HepG2 (cell line): ENCODE measurements around the gene RHOBTB3. TPM values are rescaled to one million over a fixed set of nuclear protein-coding genes. Genes with fewer than 3 reads are reported as not detected.

Experiments used
- ATAC-seq: fragments of 200-7000 bp; cut with Tn5 transposase; 3 replicates; pipeline ENCODE4 v1.9.1; 2020; ENCODE audit warnings: mild to moderate bottlenecking, moderate library complexity
- BruUV-seq: library from RNA; stranded (reverse); fragments of 400-500 nt; replicated peaks from 2 replicates; lab custom pipeline; 2021; lab: Mats Ljungman, UMichigan
- CTCF ChIA-PET: fragments of 300-600 bp; formaldehyde crosslinking; extraction: SDS; loops from one replicate; lab custom pipeline; 2021; ENCODE audit warnings: low total read pairs, inconsistent platforms, low intra/inter-chr PET ratio; lab: Yijun Ruan, JAX
- POLR2A ChIA-PET: fragments of 350-600 bp; sonication (Branson Sonifier 250); formaldehyde crosslinking; loops from one replicate; lab custom pipeline; 2020; ENCODE audit warnings: antibody characterized with exemption, inconsistent platforms; lab: Yijun Ruan, JAX
- DNase-seq: peaks from one replicate; pipeline ENCODE4 v3.0.0-alpha.2; 2015; ENCODE audit warnings: low spot score
- FAIRE-seq: peaks from 3 replicates; lab custom pipeline; 2011; peaks lifted over from hg19 to GRCh38; lab: Jason Lieb, UNC
- H2AFZ ChIP-seq: one replicate; pipeline ENCODE4 v1.6.1; 2011; ENCODE audit warnings: low read length, inconsistent platforms
- H3K27ac ChIP-seq: fragments of 300-600 bp; 3 replicates; pipeline ENCODE4 v1.8.0; 2011; ENCODE audit warnings: mixed run types, mild to moderate bottlenecking, mixed read lengths, low read length, inconsistent platforms; ENCODE audit not compliant: insufficient read depth; ENCODE audit errors: extremely low read length
- H3K27me3 ChIP-seq, 2 experiments: fragments of 200-600 bp in 1 of 2; 2 replicates in 1 of 2; 3 replicates in 1 of 2; pipeline versions ENCODE4 v1.6.0 to v1.8.0; 2011; ENCODE audit warnings: low read length in 2 of 2, mild to moderate bottlenecking in 2 of 2, moderate library complexity in 2 of 2, inconsistent platforms in 1 of 2; ENCODE audit not compliant: insufficient read depth in 2 of 2, control insufficient read depth in 1 of 2
- H3K36me3 ChIP-seq, 2 experiments: fragments of 200-600 bp in 1 of 2; replicated peaks in 1 of 2; 2 replicates in 1 of 2; 3 replicates in 1 of 2; pipeline versions ENCODE4 v1.5.1 to v1.8.0; 2011; ENCODE audit warnings: low read length in 2 of 2, inconsistent platforms in 1 of 2; ENCODE audit not compliant: insufficient read depth in 2 of 2, control insufficient read depth in 1 of 2
- H3K4me1 ChIP-seq: 2 replicates; pipeline ENCODE4 v1.5.1; 2012; ENCODE audit warnings: low read length, inconsistent platforms; ENCODE audit not compliant: insufficient read depth
- H3K4me2 ChIP-seq: 2 replicates; pipeline ENCODE4 v1.6.0; 2011; ENCODE audit warnings: low read depth, low read length, inconsistent platforms
- H3K4me3 ChIP-seq, 3 experiments: fragments of 200-600 bp in 1 of 3; sonication (generic), shearing (Covaris generic) in 1 of 3; replicated peaks in 1 of 3; 2 replicates each; pipeline ENCODE4 v1.5.1; 2011 to 2016; ENCODE audit warnings: low read length in 3 of 3, inconsistent platforms in 2 of 3, low read depth in 2 of 3, mild to moderate bottlenecking in 2 of 3, control low read depth in 1 of 3, mixed read lengths in 1 of 3; ENCODE audit not compliant: insufficient read depth in 1 of 3
- H3K79me2 ChIP-seq: one replicate; pipeline ENCODE4 v1.6.1; 2011; ENCODE audit warnings: low read length, inconsistent platforms; ENCODE audit not compliant: insufficient read depth
- H3K9ac ChIP-seq: 2 replicates; pipeline ENCODE4 v1.6.0; 2011; ENCODE audit warnings: mild to moderate bottlenecking, low read depth, low read length, inconsistent platforms; ENCODE audit not compliant: insufficient read depth
- H3K9me3 ChIP-seq: 2 replicates; pipeline ENCODE4 v1.5.1; 2012; ENCODE audit warnings: mild to moderate bottlenecking, low read length
- H4K20me1 ChIP-seq: 2 replicates; pipeline ENCODE4 v1.6.0; 2011; ENCODE audit warnings: inconsistent platforms, mild to moderate bottlenecking, low read length, moderate library complexity; ENCODE audit not compliant: insufficient read depth
- ARNTL ChIP-seq: sonication (generic); formaldehyde crosslinking; IDR thresholded peaks from 2 replicates; pipeline ENCODE4 v1.4.0; 2020; ENCODE audit warnings: mild to moderate bottlenecking, missing genetic modification reagents
- IRF2 ChIP-seq: IDR thresholded peaks from 2 replicates; pipeline ENCODE4 v1.6.1; 2018; ENCODE audit warnings: missing genetic modification reagents, missing compliant biosample characterization
- ISX ChIP-seq: sonication (generic); formaldehyde crosslinking; conservative IDR thresholded peaks from 2 replicates; pipeline ENCODE4 v1.5.0; 2020; ENCODE audit warnings: missing genetic modification reagents
- KMT2A ChIP-seq: sonication (generic); formaldehyde crosslinking; IDR thresholded peaks from 2 replicates; pipeline ENCODE4 v1.4.0; 2020; ENCODE audit warnings: missing genetic modification reagents
- MAFK ChIP-seq, 2 experiments: IDR thresholded peaks in 1 of 2; conservative IDR thresholded peaks in 1 of 2; 2 replicates each; pipeline ENCODE4 v1.6.1; 2011; ENCODE audit warnings: improper control_type of control experiment in 2 of 2, low read length in 2 of 2
- MED1 ChIP-seq: sonication (generic); formaldehyde crosslinking; IDR thresholded peaks from 2 replicates; pipeline ENCODE4 v1.4.0; 2020; ENCODE audit warnings: missing genetic modification reagents
- MED13 ChIP-seq: sonication (generic); formaldehyde crosslinking; IDR thresholded peaks from 2 replicates; pipeline ENCODE4 v1.5.0; 2020; ENCODE audit warnings: missing genetic modification reagents
- NBN ChIP-seq: fragments of 450-650 bp; conservative IDR thresholded peaks from 2 replicates; pipeline ENCODE4 v1.6.1; 2017
- NR0B2 ChIP-seq: sonication (generic); formaldehyde crosslinking; IDR thresholded peaks from 2 replicates; pipeline ENCODE4 v1.4.0; 2020; ENCODE audit warnings: mild to moderate bottlenecking, missing genetic modification reagents
- PREB ChIP-seq: sonication (generic); formaldehyde crosslinking; IDR thresholded peaks from 2 replicates; pipeline ENCODE4 v1.4.0; 2020; ENCODE audit warnings: missing genetic modification reagents
- RFX1 ChIP-seq: fragments of 450-650 bp; IDR thresholded peaks from 2 replicates; pipeline ENCODE4 v1.6.1; 2017
- SPEN ChIP-seq: sonication (generic); formaldehyde crosslinking; IDR thresholded peaks from 2 replicates; pipeline ENCODE4 v1.5.1; 2020; ENCODE audit warnings: low read depth, mild to moderate bottlenecking, missing genetic modification reagents
- THRA ChIP-seq: sonication (generic); formaldehyde crosslinking; IDR thresholded peaks from 2 replicates; pipeline ENCODE4 v1.4.0; 2020; ENCODE audit warnings: missing genetic modification reagents, borderline replicate concordance
- ZNF34 ChIP-seq: sonication (generic); formaldehyde crosslinking; IDR thresholded peaks from 2 replicates; pipeline ENCODE4 v1.4.0; 2020; ENCODE audit warnings: mild to moderate bottlenecking, missing genetic modification reagents, borderline replicate concordance
- ZNF382 ChIP-seq: sonication (generic); formaldehyde crosslinking; IDR thresholded peaks from 2 replicates; pipeline ENCODE4 v1.5.0; 2020; ENCODE audit warnings: missing genetic modification reagents, mild to moderate bottlenecking, borderline replicate concordance
- ZNF501 ChIP-seq: sonication (generic); formaldehyde crosslinking; IDR thresholded peaks from 2 replicates; pipeline ENCODE4 v1.5.1; 2020; ENCODE audit warnings: mild to moderate bottlenecking, moderate library complexity, missing genetic modification reagents
- ZNF530 ChIP-seq: sonication (generic); formaldehyde crosslinking; IDR thresholded peaks from 2 replicates; pipeline ENCODE4 v1.5.0; 2020; ENCODE audit warnings: low read depth, mild to moderate bottlenecking, missing genetic modification reagents
- ZNF576 ChIP-seq: sonication (generic); formaldehyde crosslinking; IDR thresholded peaks from 2 replicates; pipeline ENCODE4 v1.4.0; 2020; ENCODE audit warnings: mild to moderate bottlenecking, missing genetic modification reagents
- ZSCAN25 ChIP-seq: sonication (generic); formaldehyde crosslinking; IDR thresholded peaks from 2 replicates; pipeline ENCODE4 v1.8.0; 2022; ENCODE audit warnings: mild to moderate bottlenecking, missing genetic modification reagents
- WGBS: methylation state at CpG from one replicate; pipeline ENCODE4 v1.1.6; 2017; ENCODE audit warnings: low lambda C conversion rate; 5-methylcytosine and 5-hydroxymethylcytosine counted together
- in situ Hi-C: cut with HindIII; loops from 2 replicates; pipeline ENCODE4 v1.10.0; 2017; ENCODE audit warnings: low pct_unique_long_range_greater_than_20kb; ENCODE audit not compliant: extremely low pct_ligation_motif_present
- intact Hi-C: fragments of 100-400 bp; cut with micrococcal nuclease; formaldehyde crosslinking; loops from one replicate; pipeline ENCODE4 v1.10.0; 2022; ENCODE audit not compliant: unreplicated experiment
- polyA plus RNA-seq, 8 experiments: library from polyadenylated mRNA; depleted of rRNA in 3 of 8; stranded (reverse) in 7 of 8; unstranded in 1 of 8; fragments of >200 nt; fragmentation: Illumina TruSeq in 4 of 8; extraction: Trizol in 4 of 8; gene quantifications; 2 replicates each; pipeline versions ENCODE4 v1.2.1 to v1.2.3, GENCODE V29; 2011 to 2016; ENCODE audit warnings: low read depth in 4 of 8, missing spikeins in 1 of 8, mixed read lengths in 1 of 8; ENCODE audit not compliant: insufficient read depth in 1 of 8
- total RNA-seq, 5 experiments: library from RNA; depleted of rRNA; stranded (reverse); fragments of >200 nt; fragmentation: Illumina TruSeq; extraction: Trizol; gene quantifications; 2 replicates each; pipeline ENCODE4 v1.2.3, GENCODE V29; 2016; ENCODE audit warnings: low read depth in 1 of 5
- TF ChIP-seq, protein P1 (sequence below): sonication (generic); formaldehyde crosslinking; IDR thresholded peaks from 2 replicates; pipeline ENCODE4 v1.5.1; 2020; ENCODE audit warnings: mild to moderate bottlenecking, missing genetic modification reagents

The RHOBTB3 gene
- total and polyA plus RNA-seq, 2 of the 13 experiments (the other 11 are each of a cell fraction or from before 2014, with no cell fraction given), result 31.6 to 35.4 TPM

- BruUV-seq, result no TSS peak
- no peak overlapping the region for H3K4me3 ChIP-seq
- no peak overlapping the region for H3K4me2 ChIP-seq
- H3K27me3 ChIP-seq, result no peaks in the 10 kb centered on the region
- no peaks in the 10 kb centered on the region for H4K20me1 ChIP-seq
- ChIA-PET POLR2A (interaction anchor here (10.9 kb wide), 1 partner anchor 15 kb away, joined by 98 read pairs; the partner anchor contains the start of gene GLRX), CTCF (no interaction called here)
- no peak overlapping the region for H3K27ac ChIP-seq
- peaks cover 67% of the 10 kb centered on the region for H3K4me1 ChIP-seq
- H3K36me3 ChIP-seq, result peaks cover 0 to 1% of the 10 kb centered on the region in 2 experiments; a peak in 1 of 5 replicates
- FAIRE-seq (no peak), ATAC-seq (no peak), DNase-seq (no peak)
- intact Hi-C loops, result no loop called here
- H3K9me3 ChIP-seq, result no peaks in the 10 kb centered on the region
- 94% methylated on average over 6 of the region's 7 CpGs for WGBS
- no peak overlapping the region for H3K9ac ChIP-seq
- no peak for TF ChIP-seq MAFK (conservative IDR thresholded peaks at IDR 0.05 in 1 of 2, IDR thresholded peaks at IDR 0.05 in 1 of 2; ENCODE audit: low read length in 2 of 2)
- TF ChIP-seq MED1 (CRISPR knock-in tag), result no peak
- TF ChIP-seq ARNTL (CRISPR knock-in tag), result no peak
- TF ChIP-seq ZNF34 (CRISPR knock-in tag), result no peak
- TF ChIP-seq SPEN, result no peak
- TF ChIP-seq, protein P1, sequence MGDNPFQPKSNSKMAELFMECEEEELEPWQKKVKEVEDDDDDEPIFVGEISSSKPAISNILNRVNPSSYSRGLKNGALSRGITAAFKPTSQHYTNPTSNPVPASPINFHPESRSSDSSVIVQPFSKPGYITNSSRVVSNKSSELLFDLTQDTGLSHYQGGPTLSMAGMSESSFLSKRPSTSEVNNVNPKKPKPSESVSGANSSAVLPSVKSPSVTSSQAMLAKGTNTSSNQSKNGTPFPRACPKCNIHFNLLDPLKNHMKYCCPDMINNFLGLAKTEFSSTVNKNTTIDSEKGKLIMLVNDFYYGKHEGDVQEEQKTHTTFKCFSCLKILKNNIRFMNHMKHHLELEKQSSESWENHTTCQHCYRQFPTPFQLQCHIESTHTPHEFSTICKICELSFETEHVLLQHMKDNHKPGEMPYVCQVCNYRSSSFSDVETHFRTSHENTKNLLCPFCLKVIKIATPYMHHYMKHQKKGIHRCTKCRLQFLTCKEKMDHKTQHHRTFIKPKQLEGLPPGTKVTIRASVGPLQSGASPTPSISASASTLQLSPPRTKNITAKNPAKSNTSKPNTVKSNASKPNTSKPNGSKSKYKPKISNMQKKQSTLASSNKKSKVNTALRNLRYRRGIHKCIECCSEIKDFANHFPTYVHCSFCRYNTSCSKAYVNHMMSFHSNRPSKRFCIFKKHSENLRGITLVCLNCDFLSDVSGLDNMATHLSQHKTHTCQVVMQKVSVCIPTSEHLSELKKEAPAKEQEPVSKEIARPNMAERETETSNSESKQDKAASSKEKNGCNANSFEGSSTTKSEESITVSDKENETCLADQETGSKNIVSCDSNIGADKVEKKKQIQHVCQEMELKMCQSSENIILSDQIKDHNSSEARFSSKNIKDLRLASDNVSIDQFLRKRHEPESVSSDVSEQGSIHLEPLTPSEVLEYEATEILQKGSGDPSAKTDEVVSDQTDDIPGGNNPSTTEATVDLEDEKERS (CRISPR knock-in tag), result no peak
- TF ChIP-seq NBN, result no peak
- no peak for TF ChIP-seq ISX (CRISPR knock-in tag)
- no peak for TF ChIP-seq IRF2
- no peak for TF ChIP-seq ZNF382 (CRISPR knock-in tag)
- TF ChIP-seq NR0B2 (CRISPR knock-in tag), result no peak
- no peak for TF ChIP-seq ZNF501 (CRISPR knock-in tag)
- TF ChIP-seq ZSCAN25, result no peak
- TF ChIP-seq PREB (CRISPR knock-in tag), result no peak
- TF ChIP-seq ZNF576 (CRISPR knock-in tag), result no peak
- TF ChIP-seq KMT2A (CRISPR knock-in tag), result no peak
- TF ChIP-seq ZNF530 (CRISPR knock-in tag), result no peak
- TF ChIP-seq RFX1, result no peak
- no peak for TF ChIP-seq THRA (CRISPR knock-in tag)
- no peak for TF ChIP-seq MED13 (CRISPR knock-in tag)
- H2AFZ ChIP-seq, result no peak overlapping the region
- in situ Hi-C loops, result no loop called here
- no peaks in the 10 kb centered on the region for H3K79me2 ChIP-seq
These were observed 77.0 kb downstream of the RHOBTB3 start for GRCh38 chr5:95808013-95808685.
